GM23338 (cell line): Measurements from ENCODE around the gene PRPF6. TPM values are rescaled to one million over a fixed set of nuclear protein-coding genes. Genes with fewer than 3 reads are reported as not detected.

Experiments used
- ATAC-seq: fragments of 200-7000 bp; cut with Tn5 transposase; 3 replicates; pipeline ENCODE4 v1.9.1; 2020
- DNase-seq: peaks from one replicate; pipeline ENCODE4 v3.0.0-alpha.2; 2015; ENCODE audit warnings: low spot score
- H2AFZ ChIP-seq: fragments of 200-600 bp; sonication (generic); 2 replicates; pipeline ENCODE4 v1.8.0; 2016; ENCODE audit warnings: antibody characterized with exemption, mild to moderate bottlenecking, moderate library complexity
- H3F3A ChIP-seq: fragments of 200-600 bp; sonication (generic); replicated peaks from 2 replicates; pipeline ENCODE4 v1.8.0; 2017; ENCODE audit warnings: antibody characterized with exemption, mixed run types, low read depth
- H3K27ac ChIP-seq: fragments of 200-600 bp; sonication (generic); 2 replicates; pipeline ENCODE4 v1.6.1; 2016; ENCODE audit warnings: low read depth
- H3K27me3 ChIP-seq: fragments of 200-600 bp; sonication (generic); 2 replicates; pipeline ENCODE4 v1.8.0; 2016; ENCODE audit warnings: mild to moderate bottlenecking, mixed run types, moderate library complexity; ENCODE audit not compliant: insufficient read depth
- H3K36me3 ChIP-seq: fragments of 200-600 bp; sonication (generic); 2 replicates; pipeline ENCODE4 v1.8.0; 2016; ENCODE audit warnings: mild to moderate bottlenecking; ENCODE audit not compliant: insufficient read depth
- H3K4me1 ChIP-seq: fragments of 200-600 bp; sonication (generic); 2 replicates; pipeline ENCODE4 v1.8.0; 2016; ENCODE audit warnings: mild to moderate bottlenecking, moderate library complexity; ENCODE audit not compliant: insufficient read depth
- H3K4me2 ChIP-seq: fragments of 200-600 bp; sonication (generic); 2 replicates; pipeline ENCODE4 v1.7.1; 2017; ENCODE audit warnings: mixed run types
- H3K4me3 ChIP-seq: fragments of 200-600 bp; sonication (generic); 2 replicates; pipeline ENCODE4 v1.6.1; 2016; ENCODE audit warnings: mixed run types
- H3K79me2 ChIP-seq: fragments of 200-600 bp; sonication (generic); replicated peaks from 2 replicates; pipeline ENCODE4 v1.8.0; 2017; ENCODE audit warnings: mild to moderate bottlenecking; ENCODE audit not compliant: insufficient read depth
- H3K9me2 ChIP-seq: fragments of 200-600 bp; sonication (generic); 2 replicates; pipeline ENCODE4 v1.8.0; 2017; ENCODE audit not compliant: insufficient read depth
- H4K20me1 ChIP-seq: fragments of 200-600 bp; sonication (generic); replicated peaks from 2 replicates; pipeline ENCODE4 v1.8.0; 2017; ENCODE audit warnings: mild to moderate bottlenecking; ENCODE audit not compliant: insufficient read depth
- H3K27ac Mint-ChIP-seq: 2 replicates; pipeline ENCODE4 v1.8.0; 2020; ENCODE audit warnings: inconsistent platforms, mild to moderate bottlenecking, moderate library complexity, mixed read lengths
- H3K27me3 Mint-ChIP-seq: 3 replicates; pipeline ENCODE4 v1.8.0; 2022; ENCODE audit warnings: low read depth, mild to moderate bottlenecking, moderate library complexity, mixed read lengths, inconsistent platforms; ENCODE audit not compliant: insufficient read depth, poor library complexity
- H3K36me3 Mint-ChIP-seq: 3 replicates; pipeline ENCODE4 v1.8.0; 2021; ENCODE audit warnings: low read depth, mild to moderate bottlenecking, inconsistent platforms, moderate library complexity, mixed read lengths
- H3K4me1 Mint-ChIP-seq: 3 replicates; pipeline ENCODE4 v1.8.0; 2020; ENCODE audit warnings: mild to moderate bottlenecking, inconsistent platforms, mixed read lengths
- H3K4me3 Mint-ChIP-seq: 3 replicates; pipeline ENCODE4 v1.8.0; 2021; ENCODE audit warnings: moderate library complexity, mild to moderate bottlenecking, inconsistent platforms, mixed read lengths
- H3K9me3 Mint-ChIP-seq: 3 replicates; pipeline ENCODE4 v1.8.0; 2020; ENCODE audit warnings: moderate library complexity, mild to moderate bottlenecking, inconsistent platforms, mixed read lengths
- CREB1 ChIP-seq: fragments of 250-450 bp; sonication (Bioruptor Pico); IDR thresholded peaks from 2 replicates; pipeline ENCODE4 v1.5.0; 2020; ENCODE audit warnings: low read depth, mild to moderate bottlenecking, moderate library complexity
- CTCF ChIP-seq, 2 experiments: fragments of 200-600 bp in 1 of 2; sonication (generic) in 1 of 2; conservative IDR thresholded peaks; 2 replicates each; pipeline versions ENCODE4 v1.5.1 to v1.6.1; 2016 to 2017; ENCODE audit warnings: antibody characterized with exemption in 2 of 2, low read depth in 2 of 2, mild to moderate bottlenecking in 2 of 2, moderate library complexity in 1 of 2
- ETS1 ChIP-seq: IDR thresholded peaks from 2 replicates; pipeline ENCODE4 v1.6.1; 2016; ENCODE audit warnings: antibody characterized with exemption
- EZH2 ChIP-seq: fragments of 200-600 bp; sonication (generic); IDR thresholded peaks from one replicate; pipeline ENCODE4 v1.8.0; 2017; ENCODE audit warnings: antibody characterized with exemption, mild to moderate bottlenecking, low read depth; ENCODE audit not compliant: unreplicated experiment
- EZH2phosphoT487 ChIP-seq: fragments of 200-600 bp; sonication (generic); IDR thresholded peaks from one replicate; pipeline ENCODE4 v1.8.1; 2018; ENCODE audit warnings: antibody characterized with exemption; ENCODE audit not compliant: unreplicated experiment
- JUNB ChIP-seq: IDR thresholded peaks from one replicate; pipeline ENCODE4 v1.6.1; 2016; ENCODE audit warnings: antibody characterized with exemption; ENCODE audit not compliant: unreplicated experiment
- NANOG ChIP-seq: IDR thresholded peaks from 2 replicates; pipeline ENCODE4 v1.6.1; 2016; ENCODE audit warnings: antibody characterized with exemption, borderline replicate concordance
- POLR2AphosphoS5 ChIP-seq: IDR thresholded peaks from 2 replicates; pipeline ENCODE4 v1.6.1; 2016; ENCODE audit warnings: antibody characterized with exemption, low read depth
- REST ChIP-seq: IDR thresholded peaks from one replicate; pipeline ENCODE4 v1.6.1; 2018; ENCODE audit warnings: antibody characterized with exemption; ENCODE audit not compliant: unreplicated experiment
- STAT1 ChIP-seq: IDR thresholded peaks from one replicate; pipeline ENCODE4 v1.6.1; 2016; ENCODE audit warnings: antibody characterized with exemption; ENCODE audit not compliant: unreplicated experiment
- ZNF114 ChIP-seq: fragments of 250-450 bp; sonication (Bioruptor Pico); IDR thresholded peaks from 2 replicates; pipeline ENCODE4 v1.5.0; 2020; ENCODE audit warnings: mild to moderate bottlenecking, moderate library complexity
- polyA plus RNA-seq: library from polyadenylated mRNA; unstranded; fragments of >200 nt; fragmentation: Nextera tagmentation; extraction: Ambion mirVana; gene quantifications from 2 replicates; pipeline ENCODE4 v1.2.1, GENCODE V29; 2016
- total RNA-seq: library from RNA; depleted of rRNA; stranded (reverse); fragments of >200 nt; shearing (Covaris generic); gene quantifications from 2 replicates; pipeline ENCODE4 v1.2.3, GENCODE V29; 2014

Gene PRPF6
- total and polyA plus RNA-seq, 2 experiments from 2014 or later = 53.8 to 79.9 TPM

GRCh38 chr20:63937596-63937995 is 43.3 kb upstream of the PRPF6 start:
- no peaks in the 10 kb centered on the region for H3K27me3 ChIP-seq
- Mint-ChIP-seq H3K27me3 (peaks cover 15% of the 10 kb centered on the region), H3K27ac (no peak overlapping the region), H3K4me1 (peaks cover 7% of the 10 kb centered on the region; the same call in 2 of the 3 replicates), H3K4me3 (peak overlapping the region; percentile 64; the same call in 2 of the 3 replicates), H3K36me3 (peaks cover 13% of the 10 kb centered on the region; the same call in 2 of the 3 replicates), H3K9me3 (no peaks in the 10 kb centered on the region)
- no peak overlapping the region for H2AFZ ChIP-seq
- H3K4me3 ChIP-seq = no peak overlapping the region
- H3K79me2 ChIP-seq = no peaks in the 10 kb centered on the region
- no peak overlapping the region; the same call in 1 of the 2 replicates for H3K27ac ChIP-seq
- H3F3A ChIP-seq = peaks cover 33% of the 10 kb centered on the region
- H4K20me1 ChIP-seq = no peaks in the 10 kb centered on the region; the same call in 1 of the 2 replicates
- H3K4me1 ChIP-seq = peaks cover 5% of the 10 kb centered on the region; the same call in 1 of the 2 replicates
- TF ChIP-seq EZH2phosphoT487 = no peak
- TF ChIP-seq STAT1 = no peak
- TF ChIP-seq CTCF (conservative IDR thresholded peaks at IDR 0.05; ENCODE audit: low read depth in 2 of 2) = no peak
- TF ChIP-seq CREB1 (CRISPR knock-in tag) = no peak
- TF ChIP-seq POLR2AphosphoS5 = no peak
- no peak for TF ChIP-seq JUNB
- no peak for TF ChIP-seq NANOG
- no peak for TF ChIP-seq ETS1
- no peak for TF ChIP-seq EZH2
- no peak for TF ChIP-seq ZNF114 (CRISPR knock-in tag)
- no peaks in the 10 kb centered on the region for H3K36me3 ChIP-seq
- no peaks in the 10 kb centered on the region for H3K9me2 ChIP-seq
- H3K4me2 ChIP-seq = peak overlapping the region; percentile 93; the same call in 1 of the 2 replicates
- ATAC-seq (no peak), DNase-seq (no peak)

GRCh38 chr20:63939061-63939935 is 41.6 kb upstream of the PRPF6 start:
- DNase-seq (peak; percentile 60), ATAC-seq (peak; percentile 9)
- peaks cover 42% of the 10 kb centered on the region for H3F3A ChIP-seq
- peak overlapping the region; percentile 92 for H3K4me3 ChIP-seq
- peak overlapping the region; percentile 93 for H3K4me2 ChIP-seq
- Mint-ChIP-seq H3K27me3 (peaks cover 15% of the 10 kb centered on the region), H3K9me3 (no peaks in the 10 kb centered on the region), H3K27ac (no peak overlapping the region), H3K4me1 (peaks cover 7% of the 10 kb centered on the region; the same call in 2 of the 3 replicates), H3K36me3 (peaks cover 17% of the 10 kb centered on the region; the same call in 2 of the 3 replicates), H3K4me3 (peak overlapping the region; percentile 85)
- H4K20me1 ChIP-seq = no peaks in the 10 kb centered on the region; the same call in 1 of the 2 replicates
- H3K36me3 ChIP-seq = no peaks in the 10 kb centered on the region
- no peak for TF ChIP-seq EZH2
- peak; percentile 32; the same call in 1 of the 2 replicates for TF ChIP-seq POLR2AphosphoS5
- no peak for TF ChIP-seq REST
- TF ChIP-seq ETS1 = peak; percentile 33; the same call in 1 of the 2 replicates
- no peak for TF ChIP-seq JUNB
- H3K27ac ChIP-seq = peak overlapping the region; percentile 84; the same call in 1 of the 2 replicates
- peaks cover 10% of the 10 kb centered on the region; the same call in 1 of the 2 replicates for H3K4me1 ChIP-seq
- H3K9me2 ChIP-seq = no peaks in the 10 kb centered on the region
- H3K79me2 ChIP-seq = no peaks in the 10 kb centered on the region
- H2AFZ ChIP-seq = no peak overlapping the region
- H3K27me3 ChIP-seq = no peaks in the 10 kb centered on the region
